CD4-positive, alpha-beta T cell treated with Interleukin-2 at 100 ng/mL for 4 hours (primary cell): ENCODE data around the gene PMM2.
"Not testable (repeated sequence)": the region's sequence is repeated elsewhere in the genome, so short reads cannot be mapped to it uniquely, and the experiment has no call there.

Source experiments
- DNase-seq: peaks from one replicate; pipeline ENCODE4 v3.0.0-alpha.2; 2020; ENCODE audit warnings: low spot score

The PMM2 gene

GRCh38 chr16:8782673-8783072, 15.0 kb upstream of the PMM2 start:
- no peak for DNase-seq

GRCh38 chr16:8785408-8785807, 12.2 kb upstream of the PMM2 start:
- no peak for DNase-seq

GRCh38 chr16:8786316-8786715, 11.3 kb upstream of the PMM2 start:
- not testable (repeated sequence) for DNase-seq

- DNase-seq = no peak
These were observed 9.0 kb upstream of the PMM2 start for GRCh38 chr16:8788578-8789172.

GRCh38 chr16:8795091-8795490, 2.5 kb upstream of the PMM2 start:
- no peak for DNase-seq

- no peak for DNase-seq
These were observed 1.8 kb upstream of the PMM2 start for GRCh38 chr16:8795818-8796217.

- no peak for DNase-seq
These were observed 923 bp upstream of the PMM2 start for GRCh38 chr16:8796469-8797363.

GRCh38 chr16:8798174-8798527, 512 bp downstream of the PMM2 start:
- peak; percentile 20 for DNase-seq

GRCh38 chr16:8798535-8799157, 1.0 kb downstream of the PMM2 start:
- no peak for DNase-seq

GRCh38 chr16:8801701-8802100, 4.1 kb downstream of the PMM2 start:
- no peak for DNase-seq

- not testable (repeated sequence) for DNase-seq
These were observed 6.1 kb downstream of the PMM2 start for GRCh38 chr16:8803733-8804132.

- DNase-seq = no peak
These were observed 6.7 kb downstream of the PMM2 start for GRCh38 chr16:8804313-8804712.

- no peak for DNase-seq
These were observed 8.8 kb downstream of the PMM2 start for GRCh38 chr16:8806272-8806983.

GRCh38 chr16:8807189-8807588, 9.6 kb downstream of the PMM2 start:
- no peak for DNase-seq

- no peak for DNase-seq
These were observed 10.4 kb downstream of the PMM2 start for GRCh38 chr16:8808009-8808408.

GRCh38 chr16:8808613-8809353, 11.1 kb downstream of the PMM2 start:
- DNase-seq = no peak

GRCh38 chr16:8812162-8812843, 14.7 kb downstream of the PMM2 start:
- DNase-seq = no peak

- no peak for DNase-seq
These were observed 16.6 kb downstream of the PMM2 start for GRCh38 chr16:8814095-8814806.

- DNase-seq = peak; percentile 7
These were observed 19.5 kb downstream of the PMM2 start for GRCh38 chr16:8816967-8817655.
